ENCODE data around the gene PIP5K1B.
A peak's percentile ranks its signal among the peaks of the same experiment; 100 is the strongest.

The PIP5K1B gene

GRCh38 chr9:68703672-68704071, 1.4 kb upstream of the PIP5K1B start:
- H3K9ac ChIP-seq (ENCODE audit: low read length) = no peak overlapping the region
- H3F3A ChIP-seq (ENCODE audit: insufficient read depth, low read length) = peaks cover 15% of the 10 kb centered on the region
- no peak overlapping the region for H2AFZ ChIP-seq (ENCODE audit: low read length)
- peak overlapping the region; percentile 99; the same call in 1 of the 2 replicates for H3K4me2 ChIP-seq (ENCODE audit: low read depth, low read length)
- H3K27me3 ChIP-seq (replicated peaks; ENCODE audit: insufficient read depth, low read length) = no peaks in the 10 kb centered on the region
- H3K4me3 ChIP-seq (ENCODE audit: low read length) = no peak overlapping the region
- H3K27ac ChIP-seq (ENCODE audit: low read length) = no peak overlapping the region
- no peaks in the 10 kb centered on the region for H3K36me3 ChIP-seq (replicated peaks; ENCODE audit: insufficient read depth, low read length)
- H3K4me1 ChIP-seq (ENCODE audit: low read length) = peaks cover 26% of the 10 kb centered on the region
- no peaks in the 10 kb centered on the region for H3K9me2 ChIP-seq (replicated peaks; ENCODE audit: insufficient read depth, low read length)
- peaks cover 28% of the 10 kb centered on the region for H3K79me2 ChIP-seq (ENCODE audit: low read length)
- no peaks in the 10 kb centered on the region for H4K20me1 ChIP-seq (ENCODE audit: insufficient read depth, low read length)
- no peak for DNase-seq
- TF ChIP-seq EZH2phosphoT487 (IDR thresholded peaks at IDR 0.05; ENCODE audit: low read length) = no peak
- no peak for TF ChIP-seq CTCF (IDR thresholded peaks at IDR 0.05; ENCODE audit: low read length)
- TF ChIP-seq EZH2 (optimal IDR thresholded peaks at IDR 0.05; ENCODE audit: low read depth, low read length) = no peak
- H3K9me3 ChIP-seq (replicated peaks; ENCODE audit: insufficient read depth, low read length) = no peaks in the 10 kb centered on the region

- H3K27ac ChIP-seq (ENCODE audit: low read length) = peak overlapping the region; percentile 64; the same call in 1 of the 2 replicates
- no peaks in the 10 kb centered on the region for H3K27me3 ChIP-seq (replicated peaks; ENCODE audit: insufficient read depth, low read length)
- H3K4me2 ChIP-seq (ENCODE audit: low read depth, low read length) = peak overlapping the region; percentile 99
These were observed 584 bp upstream of the PIP5K1B start for GRCh38 chr9:68704498-68704813.

GRCh38 chr9:68705531-68706362, 707 bp downstream of the PIP5K1B start:
- Histone ChIP-seq H3K4me2 (ENCODE audit: low read depth, low read length) (peak overlapping the region; percentile 89), H3K27me3 (replicated peaks; ENCODE audit: insufficient read depth, low read length) (no peaks in the 10 kb centered on the region), H3K9ac (ENCODE audit: low read length) (peak overlapping the region; percentile 68), H3K36me3 (replicated peaks; ENCODE audit: insufficient read depth, low read length) (no peaks in the 10 kb centered on the region), H3K4me3 (ENCODE audit: low read length) (peak overlapping the region; percentile 81), H3K9me2 (replicated peaks; ENCODE audit: insufficient read depth, low read length) (no peaks in the 10 kb centered on the region), H3F3A (ENCODE audit: insufficient read depth, low read length) (peaks cover 15% of the 10 kb centered on the region), H3K79me2 (ENCODE audit: low read length) (peaks cover 49% of the 10 kb centered on the region), H3K4me1 (ENCODE audit: low read length) (peaks cover 34% of the 10 kb centered on the region), H3K27ac (ENCODE audit: low read length) (peak overlapping the region; percentile 60; the same call in 1 of the 2 replicates), H3K9me3 (replicated peaks; ENCODE audit: insufficient read depth, low read length) (no peaks in the 10 kb centered on the region), H2AFZ (ENCODE audit: low read length) (peak overlapping the region; percentile 81), H4K20me1 (ENCODE audit: insufficient read depth, low read length) (no peaks in the 10 kb centered on the region)
- DNase-seq = no peak
- peak; percentile 23; the same call in 1 of the 2 replicates for TF ChIP-seq CTCF (IDR thresholded peaks at IDR 0.05; ENCODE audit: low read length)
- no peak for TF ChIP-seq EZH2phosphoT487 (IDR thresholded peaks at IDR 0.05; ENCODE audit: low read length)

More at GRCh38 chr9:68704498-68704813, 584 bp upstream of the PIP5K1B start:
- no peaks in the 10 kb centered on the region for H3K9me3 ChIP-seq (replicated peaks; ENCODE audit: insufficient read depth, low read length)
- peak overlapping the region; percentile 73 for H3K4me3 ChIP-seq (ENCODE audit: low read length)
- H2AFZ ChIP-seq (ENCODE audit: low read length) = peak overlapping the region; percentile 88
- H3K36me3 ChIP-seq (replicated peaks; ENCODE audit: insufficient read depth, low read length) = no peaks in the 10 kb centered on the region
- peaks cover 32% of the 10 kb centered on the region for H3K4me1 ChIP-seq (ENCODE audit: low read length)
- peaks cover 15% of the 10 kb centered on the region for H3F3A ChIP-seq (ENCODE audit: insufficient read depth, low read length)
- TF ChIP-seq EZH2 (optimal IDR thresholded peaks at IDR 0.05; ENCODE audit: low read depth, low read length) (no peak), CTCF (IDR thresholded peaks at IDR 0.05; ENCODE audit: low read length) (no peak), EZH2phosphoT487 (IDR thresholded peaks at IDR 0.05; ENCODE audit: low read length) (no peak)
- peaks cover 36% of the 10 kb centered on the region for H3K79me2 ChIP-seq (ENCODE audit: low read length)
- peak overlapping the region; percentile 62 for H3K9ac ChIP-seq (ENCODE audit: low read length)
- DNase-seq = no peak
- no peaks in the 10 kb centered on the region for H4K20me1 ChIP-seq (ENCODE audit: insufficient read depth, low read length)
- H3K9me2 ChIP-seq (replicated peaks; ENCODE audit: insufficient read depth, low read length) = no peaks in the 10 kb centered on the region

Measured in MM.1S (cell line).